A673 (cell line): Measurements from ENCODE around the gene SHISAL1. TPM values are rescaled to one million over a fixed set of nuclear protein-coding genes. Genes with fewer than 3 reads are reported as not detected.
"Not testable (repeated sequence)": the region's sequence is repeated elsewhere in the genome, so short reads cannot be mapped to it uniquely, and the experiment has no call there.

Source experiments
- BruUV-seq: library from RNA; stranded (reverse); fragments of 400-500 nt; replicated peaks from 2 replicates; lab custom pipeline; 2021; lab: Mats Ljungman, UMichigan
- CTCF ChIA-PET: fragments of 300-600 bp; sonication (Branson Sonifier 250); formaldehyde crosslinking; loops from one replicate; lab custom pipeline; 2022; ENCODE audit warnings: antibody characterized with exemption; lab: Charles Lee
- POLR2A ChIA-PET: fragments of 300-600 bp; sonication (Branson Sonifier 250); formaldehyde crosslinking; loops from one replicate; lab custom pipeline; 2022; ENCODE audit warnings: antibody characterized with exemption; ENCODE audit not compliant: low non-redundant PET; lab: Charles Lee
- DNase-seq: peaks from one replicate; pipeline ENCODE4 v3.0.0-alpha.2; 2015; ENCODE audit warnings: low spot score
- H3K27ac ChIP-seq: fragments of 200-600 bp; sonication (generic); 2 replicates; pipeline ENCODE4 v1.5.1; 2016; ENCODE audit warnings: mixed run types, low read depth, mild to moderate bottlenecking, mixed read lengths, antibody characterized with exemption, low read length; ENCODE audit not compliant: poor library complexity, severe bottlenecking
- H3K27me3 ChIP-seq: fragments of 200-600 bp; sonication (generic); replicated peaks from 2 replicates; pipeline ENCODE4 v1.6.1; 2017; ENCODE audit warnings: mixed run types, low read depth, mild to moderate bottlenecking, mixed read lengths, antibody characterized with exemption, low read length; ENCODE audit not compliant: insufficient read depth, poor library complexity
- H3K36me3 ChIP-seq: fragments of 200-600 bp; sonication (generic); 2 replicates; pipeline ENCODE4 v1.6.1; 2016; ENCODE audit warnings: mixed run types, mild to moderate bottlenecking, mixed read lengths, antibody characterized with exemption, low read length; ENCODE audit not compliant: insufficient read depth, poor library complexity, severe bottlenecking
- H3K4me1 ChIP-seq: fragments of 200-600 bp; sonication (generic); 2 replicates; pipeline ENCODE4 v1.6.1; 2017; ENCODE audit warnings: mixed run types, mild to moderate bottlenecking, mixed read lengths, antibody characterized with exemption, low read length; ENCODE audit not compliant: insufficient read depth, poor library complexity, severe bottlenecking
- H3K4me3 ChIP-seq: fragments of 200-600 bp; sonication (generic); 2 replicates; pipeline ENCODE4 v1.5.1; 2016; ENCODE audit warnings: low read depth, mixed run types, mild to moderate bottlenecking, mixed read lengths, low read length; ENCODE audit not compliant: poor library complexity, severe bottlenecking
- H3K9me3 ChIP-seq: fragments of 200-600 bp; sonication (generic); 2 replicates; pipeline ENCODE4 v1.6.1; 2016; ENCODE audit warnings: mixed run types, low read depth, mild to moderate bottlenecking, mixed read lengths, antibody characterized with exemption, low read length; ENCODE audit not compliant: poor library complexity, severe bottlenecking
- EZH2 ChIP-seq: fragments of 200-600 bp; sonication (generic); IDR thresholded peaks from 2 replicates; pipeline ENCODE4 v1.6.1; 2017; ENCODE audit warnings: borderline replicate concordance, low read depth, mild to moderate bottlenecking, mixed read lengths, antibody characterized with exemption, low read length; ENCODE audit not compliant: poor library complexity, severe bottlenecking
- intact Hi-C: fragments of 100-400 bp; cut with micrococcal nuclease; formaldehyde crosslinking; loops from one replicate; pipeline ENCODE4 v1.10.0; 2022; ENCODE audit not compliant: unreplicated experiment
- total RNA-seq: library from RNA; stranded (reverse); gene quantifications from 2 replicates; pipeline ENCODE4 v1.2.3, GENCODE V29; 2021
- TF ChIP-seq, protein P1 (sequence below): fragments of 300-800, 200-600 bp; sonication (generic); conservative IDR thresholded peaks from 2 replicates; pipeline ENCODE4 v1.5.1; 2017; ENCODE audit warnings: low read depth, mild to moderate bottlenecking, antibody characterized with exemption, low read length, moderate library complexity, mixed read lengths

The SHISAL1 gene
- total RNA-seq, 1 experiment from 2014 or later, result 1.8 TPM

DNA sequence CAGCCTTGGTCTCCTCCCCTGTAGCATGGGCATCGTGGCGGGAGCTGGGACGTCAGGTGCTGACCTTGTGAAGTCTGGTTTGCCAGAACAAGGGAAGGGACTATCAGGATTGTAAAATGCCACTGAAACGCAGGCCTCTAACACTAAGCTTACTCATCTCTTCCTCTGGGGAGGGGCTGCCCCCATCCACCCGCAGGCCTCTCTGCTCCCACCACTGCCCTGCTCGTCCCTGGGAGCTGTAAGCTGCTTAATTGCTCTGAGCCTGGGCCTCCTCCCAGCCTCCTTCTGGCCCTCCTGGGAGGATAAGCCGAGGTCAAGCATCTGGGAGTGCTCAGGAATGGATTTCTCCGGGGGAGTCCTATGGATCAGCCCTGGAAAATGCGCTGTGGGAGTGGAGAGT is 8.4 kb downstream of the SHISAL1 start:
- no TSS peak for BruUV-seq
- POLR2A ChIA-PET, result no interaction called here
- Histone ChIP-seq H3K9me3 (no peaks in the 10 kb centered on the region), H3K27ac (no peak overlapping the region), H3K4me1 (peaks cover 6% of the 10 kb centered on the region), H3K27me3 (no peaks in the 10 kb centered on the region), H3K36me3 (no peaks in the 10 kb centered on the region), H3K4me3 (no peak overlapping the region)
- intact Hi-C loops, result no loop called here
- no peak for DNase-seq
- TF ChIP-seq EZH2, result no peak
- TF ChIP-seq, protein P1, sequence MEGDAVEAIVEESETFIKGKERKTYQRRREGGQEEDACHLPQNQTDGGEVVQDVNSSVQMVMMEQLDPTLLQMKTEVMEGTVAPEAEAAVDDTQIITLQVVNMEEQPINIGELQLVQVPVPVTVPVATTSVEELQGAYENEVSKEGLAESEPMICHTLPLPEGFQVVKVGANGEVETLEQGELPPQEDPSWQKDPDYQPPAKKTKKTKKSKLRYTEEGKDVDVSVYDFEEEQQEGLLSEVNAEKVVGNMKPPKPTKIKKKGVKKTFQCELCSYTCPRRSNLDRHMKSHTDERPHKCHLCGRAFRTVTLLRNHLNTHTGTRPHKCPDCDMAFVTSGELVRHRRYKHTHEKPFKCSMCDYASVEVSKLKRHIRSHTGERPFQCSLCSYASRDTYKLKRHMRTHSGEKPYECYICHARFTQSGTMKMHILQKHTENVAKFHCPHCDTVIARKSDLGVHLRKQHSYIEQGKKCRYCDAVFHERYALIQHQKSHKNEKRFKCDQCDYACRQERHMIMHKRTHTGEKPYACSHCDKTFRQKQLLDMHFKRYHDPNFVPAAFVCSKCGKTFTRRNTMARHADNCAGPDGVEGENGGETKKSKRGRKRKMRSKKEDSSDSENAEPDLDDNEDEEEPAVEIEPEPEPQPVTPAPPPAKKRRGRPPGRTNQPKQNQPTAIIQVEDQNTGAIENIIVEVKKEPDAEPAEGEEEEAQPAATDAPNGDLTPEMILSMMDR, result no peak
- CTCF ChIA-PET, result no interaction called here

- H3K36me3 ChIP-seq, DNase-seq, intact Hi-C loops, H3K4me1 ChIP-seq, H3K27me3 ChIP-seq, BruUV-seq, CTCF ChIA-PET, H3K4me3 ChIP-seq, H3K9me3 ChIP-seq, H3K27ac ChIP-seq, POLR2A ChIA-PET: not testable (repeated sequence)
Observed at GRCh38 chr22:44302363-44302762, 10.4 kb downstream of the SHISAL1 start.

- no peak for DNase-seq
- H3K27me3 ChIP-seq, result no peaks in the 10 kb centered on the region
- H3K9me3 ChIP-seq, result no peaks in the 10 kb centered on the region
- POLR2A ChIA-PET, result no interaction called here
- no peak overlapping the region for H3K4me3 ChIP-seq
- H3K36me3 ChIP-seq, result no peaks in the 10 kb centered on the region
- no TSS peak for BruUV-seq
- H3K27ac ChIP-seq, result no peak overlapping the region
- CTCF ChIA-PET, result no interaction called here
- intact Hi-C loops, result no loop called here
- no peaks in the 10 kb centered on the region for H3K4me1 ChIP-seq
- TF ChIP-seq, protein P1, result no peak
- TF ChIP-seq EZH2, result no peak
Observed at GRCh38 chr22:44301039-44301438, 11.7 kb downstream of the SHISAL1 start.

DNA sequence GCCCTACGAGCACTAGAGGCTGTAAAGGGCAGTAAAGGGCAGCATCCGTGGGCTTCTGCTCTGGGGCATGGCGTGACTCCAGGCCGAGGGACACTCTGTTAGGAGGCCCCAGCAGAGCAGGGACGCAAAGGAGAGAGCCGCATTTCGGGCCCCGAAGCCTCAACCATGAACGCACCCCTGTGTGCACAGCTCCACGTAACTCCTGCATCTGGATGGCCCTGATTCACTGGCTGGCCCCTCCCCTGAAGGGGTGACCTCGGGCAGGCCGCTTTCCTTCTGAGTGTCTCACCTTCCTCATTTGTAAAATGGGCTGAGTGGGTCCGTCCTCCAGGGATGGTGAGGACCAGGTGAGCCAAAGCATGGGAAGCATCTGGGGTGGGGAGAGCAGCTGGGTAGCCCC is 13.6 kb downstream of the SHISAL1 start:
- DNase-seq, result no peak
- H3K4me3 ChIP-seq, result no peak overlapping the region
- ChIA-PET POLR2A (no interaction called here), CTCF (no interaction called here)
- H3K27me3 ChIP-seq, result no peaks in the 10 kb centered on the region
- no peaks in the 10 kb centered on the region for H3K4me1 ChIP-seq
- no TSS peak for BruUV-seq
- H3K36me3 ChIP-seq, result no peaks in the 10 kb centered on the region
- H3K9me3 ChIP-seq, result no peaks in the 10 kb centered on the region
- TF ChIP-seq, protein P1, result no peak
- no peak for TF ChIP-seq EZH2
- intact Hi-C loops, result no loop called here
- H3K27ac ChIP-seq, result no peak overlapping the region
